Astrocyte (in vitro differentiated cells and primary cell): Measurements from ENCODE around the gene PRCD. TPM values are rescaled to one million over a fixed set of nuclear protein-coding genes. Genes with fewer than 3 reads are reported as not detected.

Source experiments
- DNase-seq: peaks from one replicate; pipeline ENCODE4 v3.0.0-alpha.2; 2010; ENCODE audit warnings: low read depth
- FAIRE-seq: peaks from 2 replicates; lab custom pipeline; 2011; peaks lifted over from hg19 to GRCh38; lab: Jason Lieb, UNC
- H2AFZ ChIP-seq: 2 replicates; pipeline ENCODE4 v1.6.0; 2012; ENCODE audit warnings: low read depth, low read length, inconsistent platforms
- H3K27ac ChIP-seq: 2 replicates; pipeline ENCODE4 v1.5.1; 2011; ENCODE audit warnings: low read depth, low read length, inconsistent platforms
- H3K27me3 ChIP-seq: 2 replicates; pipeline ENCODE4 v1.6.0; 2011; ENCODE audit warnings: low read length, inconsistent platforms; ENCODE audit not compliant: insufficient read depth
- H3K36me3 ChIP-seq: 2 replicates; pipeline ENCODE4 v1.5.1; 2011; ENCODE audit warnings: low read length, inconsistent platforms; ENCODE audit not compliant: insufficient read depth
- H3K4me1 ChIP-seq: 2 replicates; pipeline ENCODE4 v1.5.1; 2011; ENCODE audit warnings: low read length, inconsistent platforms; ENCODE audit not compliant: insufficient read depth
- H3K4me2 ChIP-seq: 2 replicates; pipeline ENCODE4 v1.6.0; 2012; ENCODE audit warnings: low read length, inconsistent platforms
- H3K4me3 ChIP-seq: 2 replicates; pipeline ENCODE4 v1.5.1; 2011; ENCODE audit warnings: low read depth, mild to moderate bottlenecking, low read length, inconsistent platforms; ENCODE audit not compliant: insufficient read depth
- H3K79me2 ChIP-seq: 2 replicates; pipeline ENCODE4 v1.6.0; 2012; ENCODE audit warnings: mild to moderate bottlenecking, low read length, inconsistent platforms; ENCODE audit not compliant: insufficient read depth
- H3K9ac ChIP-seq: 2 replicates; pipeline ENCODE4 v1.6.0; 2012; ENCODE audit warnings: mild to moderate bottlenecking, low read length, inconsistent platforms
- H3K9me3 ChIP-seq: 2 replicates; pipeline ENCODE4 v1.5.1; 2012; ENCODE audit warnings: low read depth, mild to moderate bottlenecking, low read length, inconsistent platforms; ENCODE audit not compliant: insufficient read depth
- H4K20me1 ChIP-seq: 2 replicates; pipeline ENCODE4 v1.6.0; 2012; ENCODE audit warnings: low read length, inconsistent platforms; ENCODE audit not compliant: insufficient read depth
- H3K27ac Mint-ChIP-seq: one replicate; pipeline ENCODE4 v1.8.0; 2021; ENCODE audit warnings: mild to moderate bottlenecking, mixed read lengths; ENCODE audit not compliant: unreplicated experiment
- H3K27me3 Mint-ChIP-seq: one replicate; pipeline ENCODE4 v1.8.0; 2021; ENCODE audit warnings: low read depth, mixed read lengths; ENCODE audit not compliant: unreplicated experiment
- H3K36me3 Mint-ChIP-seq: one replicate; pipeline ENCODE4 v1.8.0; 2021; ENCODE audit warnings: low read depth, mixed read lengths; ENCODE audit not compliant: unreplicated experiment
- H3K4me1 Mint-ChIP-seq: one replicate; pipeline ENCODE4 v1.8.0; 2021; ENCODE audit warnings: low read depth, mixed read lengths; ENCODE audit not compliant: unreplicated experiment
- H3K4me3 Mint-ChIP-seq: one replicate; pipeline ENCODE4 v1.8.0; 2021; ENCODE audit warnings: mild to moderate bottlenecking, moderate library complexity, mixed read lengths; ENCODE audit not compliant: unreplicated experiment
- H3K9me3 Mint-ChIP-seq: one replicate; pipeline ENCODE4 v1.8.0; 2021; ENCODE audit warnings: mild to moderate bottlenecking, mixed read lengths; ENCODE audit not compliant: unreplicated experiment
- EZH2 ChIP-seq: IDR thresholded peaks from 2 replicates; pipeline ENCODE4 v1.6.1; 2012; ENCODE audit warnings: mild to moderate bottlenecking, low read length, inconsistent platforms; ENCODE audit not compliant: insufficient read depth
- total RNA-seq: library from RNA; stranded (reverse); gene quantifications from 2 replicates; pipeline ENCODE4 v1.2.1, GENCODE V29; 2021
- TF ChIP-seq, protein P1 (sequence below): IDR thresholded peaks from 2 replicates; pipeline ENCODE4 v1.5.1; 2011; ENCODE audit warnings: low read depth, mild to moderate bottlenecking, inconsistent platforms, low read length, moderate library complexity; ENCODE audit not compliant: insufficient read depth

PRCD gene
- total RNA-seq, 1 donor from 2014 or later, result 2.2 TPM

- Mint-ChIP-seq H3K9me3 (no peaks in the 10 kb centered on the region), H3K27ac (no peak overlapping the region), H3K27me3 (peaks cover 31% of the 10 kb centered on the region), H3K4me3 (no peak overlapping the region), H3K4me1 (peaks cover 8% of the 10 kb centered on the region), H3K36me3 (no peaks in the 10 kb centered on the region)
- Histone ChIP-seq H3K27me3 (peaks cover 5% of the 10 kb centered on the region), H3K9ac (no peak overlapping the region), H3K79me2 (no peaks in the 10 kb centered on the region), H4K20me1 (no peaks in the 10 kb centered on the region), H3K9me3 (no peaks in the 10 kb centered on the region), H3K27ac (no peak overlapping the region), H2AFZ (no peak overlapping the region), H3K36me3 (no peaks in the 10 kb centered on the region), H3K4me1 (peaks cover 11% of the 10 kb centered on the region), H3K4me2 (no peak overlapping the region), H3K4me3 (no peak overlapping the region)
- FAIRE-seq, result no peak
- TF ChIP-seq, protein P1, sequence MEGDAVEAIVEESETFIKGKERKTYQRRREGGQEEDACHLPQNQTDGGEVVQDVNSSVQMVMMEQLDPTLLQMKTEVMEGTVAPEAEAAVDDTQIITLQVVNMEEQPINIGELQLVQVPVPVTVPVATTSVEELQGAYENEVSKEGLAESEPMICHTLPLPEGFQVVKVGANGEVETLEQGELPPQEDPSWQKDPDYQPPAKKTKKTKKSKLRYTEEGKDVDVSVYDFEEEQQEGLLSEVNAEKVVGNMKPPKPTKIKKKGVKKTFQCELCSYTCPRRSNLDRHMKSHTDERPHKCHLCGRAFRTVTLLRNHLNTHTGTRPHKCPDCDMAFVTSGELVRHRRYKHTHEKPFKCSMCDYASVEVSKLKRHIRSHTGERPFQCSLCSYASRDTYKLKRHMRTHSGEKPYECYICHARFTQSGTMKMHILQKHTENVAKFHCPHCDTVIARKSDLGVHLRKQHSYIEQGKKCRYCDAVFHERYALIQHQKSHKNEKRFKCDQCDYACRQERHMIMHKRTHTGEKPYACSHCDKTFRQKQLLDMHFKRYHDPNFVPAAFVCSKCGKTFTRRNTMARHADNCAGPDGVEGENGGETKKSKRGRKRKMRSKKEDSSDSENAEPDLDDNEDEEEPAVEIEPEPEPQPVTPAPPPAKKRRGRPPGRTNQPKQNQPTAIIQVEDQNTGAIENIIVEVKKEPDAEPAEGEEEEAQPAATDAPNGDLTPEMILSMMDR, result no peak
- no peak for TF ChIP-seq EZH2
- no peak for DNase-seq
These were observed 28.0 kb upstream of the PRCD start for GRCh38 chr17:76511668-76512365.

- Mint-ChIP-seq H3K27ac (no peak overlapping the region), H3K27me3 (peaks cover 25% of the 10 kb centered on the region), H3K4me3 (no peak overlapping the region), H3K36me3 (no peaks in the 10 kb centered on the region), H3K4me1 (peaks cover 8% of the 10 kb centered on the region), H3K9me3 (no peaks in the 10 kb centered on the region)
- no peak overlapping the region for H2AFZ ChIP-seq
- no peak overlapping the region for H3K9ac ChIP-seq
- no peaks in the 10 kb centered on the region for H3K79me2 ChIP-seq
- FAIRE-seq, result no peak
- no peak overlapping the region for H3K27ac ChIP-seq
- no peaks in the 10 kb centered on the region for H3K36me3 ChIP-seq
- no peaks in the 10 kb centered on the region for H3K9me3 ChIP-seq
- no peak for TF ChIP-seq EZH2
- TF ChIP-seq, protein P1, result no peak
- no peak for DNase-seq
- peaks cover 2% of the 10 kb centered on the region for H3K27me3 ChIP-seq
- H3K4me2 ChIP-seq, result no peak overlapping the region
- H3K4me3 ChIP-seq, result no peak overlapping the region
- H4K20me1 ChIP-seq, result no peaks in the 10 kb centered on the region
- H3K4me1 ChIP-seq, result peaks cover 11% of the 10 kb centered on the region
These were observed 27.2 kb upstream of the PRCD start for GRCh38 chr17:76512366-76513305.
